ENCODE data around the gene LRP1B.

The LRP1B gene

DNA sequence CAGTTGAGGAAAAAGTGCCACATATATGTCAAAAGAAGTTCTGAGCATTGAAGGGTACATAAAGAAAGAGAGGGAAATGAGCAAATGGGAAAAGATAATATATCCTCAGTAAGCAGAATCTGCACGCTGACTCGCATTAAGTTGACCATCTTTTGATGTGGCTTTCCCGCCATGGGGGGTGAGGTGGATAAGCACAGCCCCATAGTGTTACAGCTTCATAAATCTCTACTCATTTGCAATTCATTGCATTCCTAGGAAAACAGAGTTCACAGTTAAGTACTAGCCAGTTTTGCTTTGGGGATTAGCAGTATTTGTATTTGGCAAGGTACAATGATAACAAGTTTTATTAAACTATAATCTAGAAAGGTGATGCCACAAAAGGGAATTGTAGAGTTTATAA, 814.2 kb downstream of the LRP1B start:
- no peak overlapping the region for H3K4me3 ChIP-seq (ENCODE audit: low read length, poor library complexity, severe bottlenecking)
- H3K27me3 ChIP-seq (ENCODE audit: insufficient read depth, low read length, poor library complexity, severe bottlenecking): no peaks in the 10 kb centered on the region
- H4K20me1 ChIP-seq (ENCODE audit: insufficient read depth, low read length, poor library complexity, severe bottlenecking): no peaks in the 10 kb centered on the region
- H3K4me1 ChIP-seq (ENCODE audit: insufficient read depth, low read length, poor library complexity, severe bottlenecking): no peaks in the 10 kb centered on the region
- H3K4me2 ChIP-seq (ENCODE audit: low read depth, low read length, poor library complexity, severe bottlenecking): no peak overlapping the region
- H3F3A ChIP-seq (ENCODE audit: low read depth): no peaks in the 10 kb centered on the region
- H3K9me3 ChIP-seq (ENCODE audit: insufficient read depth, low read depth, low read length): no peaks in the 10 kb centered on the region
- H3K9me2 ChIP-seq (replicated peaks; ENCODE audit: low read depth, low read length): no peaks in the 10 kb centered on the region
- H3K9ac ChIP-seq (ENCODE audit: low read depth, low read length, poor library complexity, severe bottlenecking): no peak overlapping the region
- no peaks in the 10 kb centered on the region for H3K36me3 ChIP-seq (ENCODE audit: insufficient read depth, low read length)
- H2AFZ ChIP-seq (ENCODE audit: low read length): no peak overlapping the region
- TF ChIP-seq, protein P1, sequence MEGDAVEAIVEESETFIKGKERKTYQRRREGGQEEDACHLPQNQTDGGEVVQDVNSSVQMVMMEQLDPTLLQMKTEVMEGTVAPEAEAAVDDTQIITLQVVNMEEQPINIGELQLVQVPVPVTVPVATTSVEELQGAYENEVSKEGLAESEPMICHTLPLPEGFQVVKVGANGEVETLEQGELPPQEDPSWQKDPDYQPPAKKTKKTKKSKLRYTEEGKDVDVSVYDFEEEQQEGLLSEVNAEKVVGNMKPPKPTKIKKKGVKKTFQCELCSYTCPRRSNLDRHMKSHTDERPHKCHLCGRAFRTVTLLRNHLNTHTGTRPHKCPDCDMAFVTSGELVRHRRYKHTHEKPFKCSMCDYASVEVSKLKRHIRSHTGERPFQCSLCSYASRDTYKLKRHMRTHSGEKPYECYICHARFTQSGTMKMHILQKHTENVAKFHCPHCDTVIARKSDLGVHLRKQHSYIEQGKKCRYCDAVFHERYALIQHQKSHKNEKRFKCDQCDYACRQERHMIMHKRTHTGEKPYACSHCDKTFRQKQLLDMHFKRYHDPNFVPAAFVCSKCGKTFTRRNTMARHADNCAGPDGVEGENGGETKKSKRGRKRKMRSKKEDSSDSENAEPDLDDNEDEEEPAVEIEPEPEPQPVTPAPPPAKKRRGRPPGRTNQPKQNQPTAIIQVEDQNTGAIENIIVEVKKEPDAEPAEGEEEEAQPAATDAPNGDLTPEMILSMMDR (conservative IDR thresholded peaks at IDR 0.05; ENCODE audit: low read length): no peak
- no peak for TF ChIP-seq EZH2phosphoT487 (IDR thresholded peaks at IDR 0.05; ENCODE audit: borderline replicate concordance)
- no peaks in the 10 kb centered on the region for H3K79me2 ChIP-seq (ENCODE audit: insufficient read depth, low read length)

DNA sequence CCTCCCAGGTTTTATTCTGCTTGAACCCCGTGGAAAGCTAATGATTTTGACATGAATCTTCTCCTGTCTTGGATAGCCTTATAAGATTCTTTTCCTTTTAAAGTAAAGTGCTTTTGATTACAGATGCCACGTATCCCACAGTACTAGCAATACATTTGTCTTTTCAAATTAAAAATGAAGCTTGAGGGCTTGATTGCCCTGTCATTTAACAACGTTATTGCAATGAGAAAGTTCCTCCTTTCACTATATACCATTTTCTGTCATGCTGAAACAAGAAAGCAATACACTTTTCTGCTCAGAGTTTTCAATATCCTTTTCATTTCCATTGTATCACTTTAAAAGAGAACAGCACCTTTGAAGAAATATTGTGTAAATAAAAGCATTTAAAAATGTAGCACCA, 814.7 kb downstream of the LRP1B start:
- H3K79me2 ChIP-seq (ENCODE audit: insufficient read depth, low read length): no peaks in the 10 kb centered on the region
- H3K4me2 ChIP-seq (ENCODE audit: low read depth, low read length, poor library complexity, severe bottlenecking): no peak overlapping the region
- no peaks in the 10 kb centered on the region for H4K20me1 ChIP-seq (ENCODE audit: insufficient read depth, low read length, poor library complexity, severe bottlenecking)
- TF ChIP-seq, protein P1 (conservative IDR thresholded peaks at IDR 0.05; ENCODE audit: low read length): no peak
- no peak for TF ChIP-seq EZH2phosphoT487 (IDR thresholded peaks at IDR 0.05; ENCODE audit: borderline replicate concordance)
- H3K27me3 ChIP-seq (ENCODE audit: insufficient read depth, low read length, poor library complexity, severe bottlenecking): no peaks in the 10 kb centered on the region
- no peaks in the 10 kb centered on the region for H3K36me3 ChIP-seq (ENCODE audit: insufficient read depth, low read length)
- no peak overlapping the region for H3K9ac ChIP-seq (ENCODE audit: low read depth, low read length, poor library complexity, severe bottlenecking)
- H3K9me3 ChIP-seq (ENCODE audit: insufficient read depth, low read depth, low read length): no peaks in the 10 kb centered on the region
- no peak overlapping the region for H3K4me3 ChIP-seq (ENCODE audit: low read length, poor library complexity, severe bottlenecking)
- no peaks in the 10 kb centered on the region for H3K4me1 ChIP-seq (ENCODE audit: insufficient read depth, low read length, poor library complexity, severe bottlenecking)
- H3F3A ChIP-seq (ENCODE audit: low read depth): no peaks in the 10 kb centered on the region
- H3K9me2 ChIP-seq (replicated peaks; ENCODE audit: low read depth, low read length): no peaks in the 10 kb centered on the region
- H2AFZ ChIP-seq (ENCODE audit: low read length): no peak overlapping the region

DNA sequence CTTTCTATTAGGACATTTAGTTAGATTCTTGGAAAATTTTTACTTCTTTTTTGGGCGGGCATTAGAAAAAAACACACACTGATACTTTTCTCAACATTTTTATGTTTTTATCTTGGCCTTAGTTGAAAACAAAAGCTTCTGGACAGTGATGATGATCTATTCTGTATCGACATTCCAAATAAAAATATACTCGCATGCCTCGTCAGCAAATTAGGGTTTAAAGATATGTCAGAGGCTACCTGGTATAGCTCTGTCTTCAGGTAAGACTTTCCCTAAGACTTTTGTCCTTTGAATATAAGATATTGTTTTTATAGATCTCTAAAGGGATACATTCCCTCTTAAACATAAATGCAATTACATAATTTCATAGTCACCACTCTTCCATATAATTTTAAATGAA, 816.8 kb downstream of the LRP1B start:
- H3K27me3 ChIP-seq (ENCODE audit: insufficient read depth, low read length, poor library complexity, severe bottlenecking): no peaks in the 10 kb centered on the region
- no peaks in the 10 kb centered on the region for H3F3A ChIP-seq (ENCODE audit: low read depth)
- no peaks in the 10 kb centered on the region for H3K79me2 ChIP-seq (ENCODE audit: insufficient read depth, low read length)
- H3K4me1 ChIP-seq (ENCODE audit: insufficient read depth, low read length, poor library complexity, severe bottlenecking): no peaks in the 10 kb centered on the region
- H3K4me2 ChIP-seq (ENCODE audit: low read depth, low read length, poor library complexity, severe bottlenecking): no peak overlapping the region
- H3K9ac ChIP-seq (ENCODE audit: low read depth, low read length, poor library complexity, severe bottlenecking): no peak overlapping the region
- no peak overlapping the region for H2AFZ ChIP-seq (ENCODE audit: low read length)
- H3K4me3 ChIP-seq (ENCODE audit: low read length, poor library complexity, severe bottlenecking): no peak overlapping the region
- H3K9me2 ChIP-seq (replicated peaks; ENCODE audit: low read depth, low read length): no peaks in the 10 kb centered on the region
- TF ChIP-seq, protein P1 (conservative IDR thresholded peaks at IDR 0.05; ENCODE audit: low read length): no peak
- no peak for TF ChIP-seq EZH2phosphoT487 (IDR thresholded peaks at IDR 0.05; ENCODE audit: borderline replicate concordance)
- no peaks in the 10 kb centered on the region for H4K20me1 ChIP-seq (ENCODE audit: insufficient read depth, low read length, poor library complexity, severe bottlenecking)
- no peaks in the 10 kb centered on the region for H3K36me3 ChIP-seq (ENCODE audit: insufficient read depth, low read length)
- H3K9me3 ChIP-seq (ENCODE audit: insufficient read depth, low read depth, low read length): no peaks in the 10 kb centered on the region
